Common myeloid progenitor, CD34-positive (primary cell): ENCODE results near the gene EFCAB8.
A peak's percentile ranks its signal among the peaks of the same experiment; 100 is the strongest.

Source experiments
- CTCF ChIA-PET: fragments of 350-600 bp; sonication (Branson Sonifier 250); formaldehyde crosslinking; loops from one replicate; lab custom pipeline; 2021; ENCODE audit warnings: antibody characterized with exemption; lab: Charles Lee
- POLR2A ChIA-PET: fragments of 350-600 bp; sonication (Branson Sonifier 250); formaldehyde crosslinking; loops from one replicate; lab custom pipeline; 2021; ENCODE audit warnings: antibody characterized with exemption; lab: Charles Lee
- DNase-seq, 3 donors: peaks; one replicate each; pipeline versions ENCODE4 v3.0.0 to v3.0.0-alpha.2; 2013
- H3K27ac ChIP-seq, 2 experiments: 1 replicate in 1 of 2; 2 replicates in 1 of 2; pipeline ENCODE4 v1.7.0; 2013; ENCODE audit warnings: inconsistent platforms in 2 of 2, low read length in 2 of 2, mild to moderate bottlenecking in 2 of 2, low read depth in 1 of 2, moderate library complexity in 1 of 2; ENCODE audit not compliant: severe bottlenecking in 2 of 2, insufficient read depth in 1 of 2, poor library complexity in 1 of 2
- H3K27me3 ChIP-seq, 5 experiments: replicated peaks in 2 of 5; 1 replicate in 3 of 5; 2 replicates in 2 of 5; pipeline versions ENCODE4 v1.6.1 to v1.7.0; 2013; ENCODE audit warnings: low read length in 4 of 5, mild to moderate bottlenecking in 2 of 5, moderate library complexity in 2 of 5, inconsistent platforms in 1 of 5; ENCODE audit not compliant: insufficient read depth in 5 of 5, control insufficient read depth in 4 of 5
- H3K36me3 ChIP-seq, 4 experiments: 1 replicate in 2 of 4; 2 replicates in 2 of 4; pipeline versions ENCODE4 v1.6.1 to v1.7.0; 2013; ENCODE audit warnings: low read length in 3 of 4, control low read depth in 1 of 4, mild to moderate bottlenecking in 1 of 4; ENCODE audit not compliant: control insufficient read depth in 4 of 4, insufficient read depth in 4 of 4
- H3K4me1 ChIP-seq, 4 experiments: 1 replicate in 3 of 4; 2 replicates in 1 of 4; pipeline versions ENCODE4 v1.6.1 to v1.7.1; 2013; ENCODE audit warnings: low read length in 3 of 4, mild to moderate bottlenecking in 3 of 4, control low read depth in 1 of 4, inconsistent platforms in 1 of 4, moderate library complexity in 1 of 4; ENCODE audit not compliant: control insufficient read depth in 4 of 4, insufficient read depth in 4 of 4; ENCODE audit errors: control extremely low read depth in 1 of 4
- H3K4me3 ChIP-seq, 7 experiments: 1 replicate in 4 of 7; 2 replicates in 3 of 7; pipeline versions ENCODE4 v1.5.1 to v1.7.0; 2013; ENCODE audit warnings: mild to moderate bottlenecking in 7 of 7, low read length in 6 of 7, moderate library complexity in 6 of 7, inconsistent platforms in 2 of 7, low read depth in 2 of 7, control low read depth in 1 of 7; ENCODE audit not compliant: insufficient read depth in 4 of 7, control insufficient read depth in 1 of 7; ENCODE audit errors: extremely low read depth in 1 of 7
- H3K9me3 ChIP-seq, 5 experiments: 1 replicate in 4 of 5; 2 replicates in 1 of 5; pipeline versions ENCODE4 v1.6.1 to v1.7.1; 2013; ENCODE audit warnings: low read length in 4 of 5, mild to moderate bottlenecking in 2 of 5, inconsistent platforms in 1 of 5, low read depth in 1 of 5, moderate library complexity in 1 of 5; ENCODE audit not compliant: control insufficient read depth in 4 of 5, insufficient read depth in 2 of 5; ENCODE audit errors: control extremely low read depth in 1 of 5
- WGBS: methylation state at CpG from one replicate; pipeline ENCODE4 v1.1.5; 2013; ENCODE audit not compliant: insufficient coverage; 5-methylcytosine and 5-hydroxymethylcytosine counted together

Gene EFCAB8

GRCh38 chr20:32965115-32965514, 106.4 kb downstream of the EFCAB8 start:
- Histone ChIP-seq H3K27me3 (no peaks in the 10 kb centered on the region), H3K36me3 (no peaks in the 10 kb centered on the region), H3K27ac (no peak overlapping the region), H3K4me1 (peaks cover 2 to 45% (median 16%) of the 10 kb centered on the region in 4 experiments), H3K9me3 (no peaks in the 10 kb centered on the region), H3K4me3 (no peak overlapping the region)
- DNase-seq: no peak
- POLR2A ChIA-PET: no interaction called here
- CTCF ChIA-PET: no interaction called here
- 96% methylated on average over 8 of the region's 8 CpGs for WGBS

DNA sequence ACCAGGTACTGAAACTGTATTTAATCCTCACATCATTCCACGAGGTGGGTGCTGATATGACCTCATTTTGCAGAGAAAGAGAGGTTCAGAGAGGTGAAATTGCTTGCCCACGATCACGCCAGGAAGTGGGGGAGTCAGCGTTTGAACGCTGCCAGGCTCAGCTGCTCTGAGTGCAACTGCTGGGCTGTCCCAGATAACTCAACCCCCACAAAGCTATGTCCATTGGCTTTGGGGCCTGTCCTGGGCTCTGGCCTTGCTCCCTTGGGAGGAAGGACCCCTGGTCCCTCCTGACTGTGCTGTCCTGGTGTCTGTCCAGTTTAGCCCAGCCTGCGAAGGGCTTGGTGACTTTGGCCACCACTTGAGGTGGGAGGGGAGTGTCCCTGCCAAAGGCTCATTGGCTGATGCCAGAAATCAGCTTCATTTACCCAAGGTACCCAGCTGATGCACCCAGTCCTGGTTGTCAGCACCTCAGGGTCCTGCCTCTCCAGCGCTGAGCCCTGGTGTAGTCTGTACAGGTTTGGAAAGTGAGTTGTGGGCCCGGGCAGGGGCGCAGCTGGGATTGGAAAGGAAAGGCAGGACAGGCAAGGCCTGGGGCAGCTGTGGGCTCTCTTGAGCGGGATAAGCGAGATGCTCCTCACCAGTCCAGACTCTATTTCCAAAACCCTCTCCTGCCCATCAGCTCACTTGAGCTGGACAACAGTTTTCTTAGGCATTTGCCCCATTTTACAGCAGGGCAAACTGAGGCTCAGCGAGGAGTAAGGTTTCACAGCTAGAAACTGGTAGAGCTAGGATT, 107.1 kb downstream of the EFCAB8 start:
- Histone ChIP-seq H3K36me3 (no peaks in the 10 kb centered on the region), H3K4me3 (no peak overlapping the region), H3K9me3 (no peaks in the 10 kb centered on the region), H3K27me3 (no peaks in the 10 kb centered on the region), H3K4me1 (peaks cover 2 to 52% (median 22%) of the 10 kb centered on the region in 4 experiments), H3K27ac (no peak overlapping the region)
- ChIA-PET POLR2A (no interaction called here), CTCF (interaction anchor here (1.0 kb wide), 1 partner anchor 64 kb away, joined by 4 read pairs; no protein-coding TSS in a partner anchor)
- WGBS: 71% methylated on average over 10 of the region's 12 CpGs
- peak in 2 of 3 donors; percentile 21 to 26 for DNase-seq

DNA sequence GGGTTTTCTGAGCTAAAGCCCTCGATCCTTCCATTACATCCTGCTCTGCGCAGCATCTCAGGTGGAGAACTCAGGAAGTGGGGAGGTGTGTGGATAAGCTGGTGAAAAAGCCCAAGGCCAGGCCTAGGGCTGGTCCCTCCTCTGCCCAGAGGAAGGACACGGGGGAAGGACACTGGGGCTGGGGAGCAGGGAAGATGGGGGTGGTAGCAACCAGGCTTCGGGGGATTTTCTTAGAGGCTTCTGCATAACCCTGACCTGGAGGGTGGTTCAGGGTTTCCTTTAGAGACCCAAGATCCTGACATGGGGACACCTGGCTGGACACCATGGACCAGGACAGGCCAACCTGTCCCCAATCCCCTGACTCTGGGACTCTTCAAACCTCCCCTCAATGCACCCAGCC, 107.7 kb downstream of the EFCAB8 start:
- no peaks in the 10 kb centered on the region for H3K27me3 ChIP-seq
- H3K4me1 ChIP-seq: peaks cover 5 to 58% (median 28%) of the 10 kb centered on the region in 4 experiments
- WGBS: 98% methylated on average over 4 of the region's 4 CpGs
- no peak overlapping the region for H3K27ac ChIP-seq
- no peak overlapping the region for H3K4me3 ChIP-seq
- H3K36me3 ChIP-seq: no peaks in the 10 kb centered on the region
- ChIA-PET CTCF (interaction anchor here (1.0 kb wide), 1 partner anchor 65 kb away, joined by 4 read pairs; no protein-coding TSS in a partner anchor), POLR2A (no interaction called here)
- no peak for DNase-seq
- H3K9me3 ChIP-seq: no peaks in the 10 kb centered on the region

GRCh38 chr20:32966881-32967781, 108.4 kb downstream of the EFCAB8 start:
- Histone ChIP-seq H3K27me3 (no peaks in the 10 kb centered on the region), H3K4me1 (peaks cover 9 to 65% (median 36%) of the 10 kb centered on the region in 4 experiments), H3K4me3 (no peak overlapping the region), H3K9me3 (no peaks in the 10 kb centered on the region), H3K36me3 (no peaks in the 10 kb centered on the region), H3K27ac (no peak overlapping the region)
- peak; percentile 15 to 74 (median 71) for DNase-seq
- WGBS: 51% methylated on average over 16 of the region's 16 CpGs
- ChIA-PET POLR2A (no interaction called here), CTCF (interaction anchor here (1.0 kb wide), 1 partner anchor 65 kb away, joined by 4 read pairs; no protein-coding TSS in a partner anchor)

DNA sequence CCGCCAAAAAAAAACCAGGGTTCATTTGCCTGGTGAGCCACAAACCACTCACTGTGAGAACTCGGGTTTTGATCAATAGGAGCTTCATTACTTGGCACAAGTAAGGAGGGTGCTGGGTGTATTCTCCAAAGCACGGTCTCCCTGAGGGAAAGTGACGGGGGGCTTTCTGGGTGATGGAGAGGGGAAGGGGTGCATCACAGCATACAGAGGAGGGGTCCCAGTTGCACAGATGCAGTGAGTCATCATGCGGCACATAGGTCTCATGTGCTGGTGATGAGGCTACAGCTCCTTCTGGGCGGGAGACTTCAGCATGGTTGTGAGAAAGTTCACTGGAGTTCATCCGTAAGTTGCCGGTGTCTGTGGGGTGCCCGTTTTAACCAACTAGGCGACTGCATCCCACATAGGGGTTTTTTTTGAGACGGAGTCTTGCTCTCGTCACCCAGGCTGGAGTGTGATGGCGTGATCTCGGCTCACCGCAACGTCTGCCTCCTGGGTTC, 109.3 kb downstream of the EFCAB8 start:
- no peaks in the 10 kb centered on the region for H3K27me3 ChIP-seq
- peak in 2 of 3 donors; percentile 28 to 45 for DNase-seq
- WGBS: 99% methylated on average over 9 of the region's 16 CpGs
- ChIA-PET CTCF (no interaction called here), POLR2A (no interaction called here)
- peaks cover 9 to 73% (median 45%) of the 10 kb centered on the region in 4 experiments for H3K4me1 ChIP-seq
- no peak overlapping the region for H3K4me3 ChIP-seq
- H3K27ac ChIP-seq: no peak overlapping the region
- no peaks in the 10 kb centered on the region for H3K9me3 ChIP-seq
- no peaks in the 10 kb centered on the region for H3K36me3 ChIP-seq

- no peak for DNase-seq
- POLR2A ChIA-PET: no interaction called here
- 83% methylated on average over 11 of the region's 19 CpGs for WGBS
These were observed 109.9 kb downstream of the EFCAB8 start for GRCh38 chr20:32968478-32969241.

More at GRCh38 chr20:32968478-32969241, 109.9 kb downstream of the EFCAB8 start:
- no peak overlapping the region for H3K4me3 ChIP-seq
- no peaks in the 10 kb centered on the region for H3K36me3 ChIP-seq
- H3K27me3 ChIP-seq: no peaks in the 10 kb centered on the region
- CTCF ChIA-PET: no interaction called here
- no peak overlapping the region for H3K27ac ChIP-seq
- no peaks in the 10 kb centered on the region for H3K9me3 ChIP-seq
- peaks cover 9 to 79% (median 45%) of the 10 kb centered on the region in 4 experiments for H3K4me1 ChIP-seq
